GM18861 (cell line): Measurements from ENCODE around the gene SEMA3E.
"Not testable (repeated sequence)": the region's sequence is repeated elsewhere in the genome, so short reads cannot be mapped to it uniquely, and the experiment has no call there.

Experiments
- ATAC-seq: cut with Tn5 transposase; IDR thresholded peaks from one replicate; pipeline ENCODE4 v1.9.1; 2021; ENCODE audit not compliant: unreplicated experiment

SEMA3E gene

DNA sequence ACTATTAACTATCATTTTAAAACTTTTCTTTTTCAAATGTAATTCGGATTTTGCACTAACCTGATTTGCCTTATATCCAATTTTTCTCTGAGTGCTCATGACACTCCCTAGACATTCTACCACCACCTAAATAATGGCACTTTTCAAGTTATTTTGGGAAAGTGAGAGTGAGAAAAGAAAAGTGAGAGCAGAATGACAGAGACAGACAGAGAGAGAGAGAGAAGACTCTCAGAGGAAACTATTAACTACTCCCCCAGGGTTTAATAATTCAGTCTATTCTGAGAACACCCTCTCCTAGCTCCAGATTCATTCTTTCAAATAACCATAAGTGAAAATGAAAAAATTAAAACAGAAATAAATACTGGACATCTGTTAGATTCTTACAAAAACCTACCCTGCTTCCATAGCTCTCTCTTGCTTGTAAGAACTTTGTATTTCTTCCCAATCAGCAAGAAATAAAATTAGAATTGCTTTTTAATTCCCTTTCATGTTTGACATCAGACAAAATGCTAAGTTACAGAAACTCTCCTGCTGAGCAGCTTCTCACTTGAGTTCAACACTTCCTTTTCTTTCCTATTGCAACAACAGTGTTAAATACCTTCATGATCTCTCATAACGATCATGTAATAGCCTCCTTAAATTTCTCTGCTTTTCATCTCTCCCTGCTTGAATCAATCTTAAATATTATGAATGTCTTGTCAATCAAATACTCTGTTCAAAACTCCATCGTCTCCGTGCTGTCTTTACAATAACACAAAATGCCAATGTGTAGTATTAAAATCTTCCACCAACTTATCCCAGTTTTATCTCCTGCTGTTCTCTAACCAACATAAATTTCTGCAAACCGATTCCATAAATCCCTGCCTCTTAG lies 191.7 kb downstream of the SEMA3E start:
- no peak for ATAC-seq

- no peak for ATAC-seq
Measured at GRCh38 chr7:83456413-83456812, 192.5 kb downstream of the SEMA3E start.

GRCh38 chr7:83455612-83456011 lies 193.3 kb downstream of the SEMA3E start:
- no peak for ATAC-seq

DNA sequence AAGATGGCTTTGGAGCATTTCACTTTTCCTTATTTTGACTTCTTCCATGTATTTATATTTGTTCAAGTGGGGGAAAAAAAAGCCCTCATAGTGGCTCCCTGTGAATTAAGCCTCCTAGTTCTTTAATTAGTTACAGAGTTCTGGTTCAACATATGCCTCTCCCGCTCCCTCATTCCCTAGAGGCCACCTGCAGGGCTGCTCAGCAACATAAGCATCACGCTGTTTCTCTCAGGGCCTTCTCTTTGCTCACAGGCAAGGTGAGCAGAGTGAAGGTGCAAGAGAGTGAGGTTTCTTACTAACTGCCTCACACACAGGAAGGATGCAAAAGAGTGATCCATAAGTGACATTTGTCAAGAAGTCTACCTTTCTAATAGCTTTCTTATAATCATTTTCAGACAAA lies 196.7 kb downstream of the SEMA3E start:
- no peak for ATAC-seq

DNA sequence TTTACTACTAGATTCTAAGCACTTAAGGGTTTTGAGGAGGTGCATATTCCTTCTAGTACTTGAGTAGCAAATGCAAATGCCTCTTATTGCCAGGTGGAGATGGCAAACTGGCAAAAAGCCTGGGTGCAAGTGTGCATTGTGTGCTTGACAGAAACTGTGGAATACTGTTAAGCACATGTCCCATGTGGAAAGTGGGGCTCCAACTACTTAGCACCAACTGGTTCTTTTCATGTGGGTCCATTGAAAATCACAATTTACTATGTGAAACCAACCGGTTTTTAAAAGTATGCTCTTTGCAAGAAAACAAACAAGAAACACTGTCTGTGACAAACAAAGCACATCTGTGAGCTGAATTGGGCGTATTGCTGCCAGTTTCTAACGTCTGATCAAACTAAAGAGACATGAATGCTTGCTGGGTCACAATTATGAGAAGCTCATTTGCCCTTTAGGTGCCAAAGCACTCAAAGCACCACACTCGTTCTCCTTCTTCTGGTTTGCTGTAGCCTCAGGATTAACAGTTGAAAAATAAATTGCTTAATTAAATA lies 197.4 kb downstream of the SEMA3E start:
- no peak for ATAC-seq

DNA sequence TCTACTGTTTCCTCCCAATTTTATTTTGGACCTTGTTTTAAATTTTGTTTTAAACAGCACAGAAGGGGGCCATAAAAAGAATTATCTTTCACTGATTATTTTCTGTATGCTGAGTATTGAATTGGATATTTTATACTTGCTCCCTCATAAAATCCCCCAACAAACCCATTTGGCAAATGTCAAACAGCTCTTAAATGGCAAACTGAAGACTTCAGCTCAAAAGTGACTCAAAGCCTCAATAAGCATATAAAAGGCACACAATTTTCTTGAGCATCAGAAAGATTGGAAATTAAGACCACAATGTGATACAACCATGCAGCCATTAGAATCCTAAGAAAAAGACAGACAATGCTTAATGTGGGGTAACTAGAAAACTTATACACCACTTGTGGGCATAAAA lies 199.2 kb downstream of the SEMA3E start:
- ATAC-seq = no peak

- no peak for ATAC-seq
Measured at GRCh38 chr7:83447681-83448080, 201.3 kb downstream of the SEMA3E start.

- ATAC-seq = no peak
Measured at GRCh38 chr7:83446102-83446669, 202.8 kb downstream of the SEMA3E start.

DNA sequence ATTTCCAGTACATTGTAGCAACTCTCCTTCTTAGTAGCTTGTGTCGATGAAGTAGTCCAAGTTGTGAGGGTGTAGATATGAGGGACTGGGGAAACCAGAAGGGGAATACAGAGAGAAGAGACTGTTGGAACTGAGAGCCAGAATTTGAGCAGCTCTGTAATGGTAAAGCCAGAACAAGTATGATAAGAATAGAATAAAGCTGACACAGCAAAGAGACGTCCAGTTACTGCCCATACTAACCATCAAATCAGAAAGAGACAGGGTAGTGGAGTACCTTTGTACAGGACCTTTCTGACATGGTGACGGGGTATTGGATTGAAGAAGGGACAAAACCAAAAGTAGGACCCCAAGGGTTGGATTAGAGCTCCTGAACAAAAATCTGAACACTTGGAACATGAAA lies 206.0 kb downstream of the SEMA3E start:
- no peak for ATAC-seq

DNA sequence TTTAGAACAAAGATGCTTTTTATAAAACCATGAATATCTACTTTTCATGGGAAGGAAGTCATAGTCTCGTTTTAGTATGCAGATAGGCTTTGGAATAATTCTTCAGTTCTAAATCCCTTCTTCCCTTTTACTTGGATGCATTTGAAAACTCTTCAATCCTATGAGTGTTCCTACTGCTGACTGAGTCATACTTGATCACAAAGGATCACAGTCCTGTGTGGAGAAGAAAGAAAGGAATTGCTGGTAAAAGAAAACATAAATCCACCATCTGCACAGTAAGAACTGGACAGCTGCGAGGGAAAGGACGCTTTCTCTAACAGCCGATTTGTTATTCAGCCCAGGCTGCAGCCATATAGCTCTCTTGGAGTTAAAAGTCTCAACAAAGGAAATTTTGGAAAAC lies 209.9 kb downstream of the SEMA3E start:
- no peak for ATAC-seq

- not testable (repeated sequence) for ATAC-seq
Measured at GRCh38 chr7:83430289-83430688, 218.7 kb downstream of the SEMA3E start.

GRCh38 chr7:83429493-83429892 lies 219.4 kb downstream of the SEMA3E start:
- no peak for ATAC-seq

- ATAC-seq = no peak
Measured at GRCh38 chr7:83427884-83428283, 221.1 kb downstream of the SEMA3E start.

DNA sequence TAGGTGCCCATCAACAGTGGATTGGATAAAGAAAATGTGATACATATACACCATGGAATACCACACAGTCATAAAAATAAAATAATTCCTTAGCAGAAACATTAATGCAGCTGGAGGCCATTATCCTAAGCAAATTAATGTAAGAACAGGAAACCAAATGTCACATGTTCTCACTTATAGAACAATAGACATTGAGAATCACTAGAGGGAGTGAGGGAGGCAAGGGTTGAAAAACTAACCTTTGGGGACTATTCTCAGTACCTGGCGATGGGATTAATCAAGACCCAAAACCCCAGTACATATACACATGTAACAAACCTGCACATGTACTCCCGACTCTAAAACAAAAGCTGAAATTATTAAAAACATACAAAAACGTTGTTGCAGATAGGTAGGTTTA lies 222.6 kb downstream of the SEMA3E start:
- ATAC-seq = no peak

DNA sequence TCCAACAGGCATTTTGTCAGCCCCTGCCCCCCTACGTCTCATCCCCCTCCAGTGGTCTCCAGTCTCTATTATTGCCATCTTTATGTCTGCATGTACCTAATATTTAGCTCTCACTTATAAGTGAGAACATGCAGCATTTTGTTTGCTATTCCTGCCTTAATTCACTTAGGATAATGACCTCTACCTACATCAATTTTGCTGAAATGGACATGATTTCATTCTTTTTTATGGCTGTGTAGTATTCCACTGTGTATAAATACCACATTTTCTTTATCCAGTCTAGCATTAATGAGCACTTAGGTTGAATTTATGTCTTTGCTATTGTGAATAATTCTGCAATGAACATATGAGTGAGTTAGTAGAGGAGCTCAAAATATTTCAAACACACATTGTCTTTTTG lies 229.9 kb downstream of the SEMA3E start:
- no peak for ATAC-seq

DNA sequence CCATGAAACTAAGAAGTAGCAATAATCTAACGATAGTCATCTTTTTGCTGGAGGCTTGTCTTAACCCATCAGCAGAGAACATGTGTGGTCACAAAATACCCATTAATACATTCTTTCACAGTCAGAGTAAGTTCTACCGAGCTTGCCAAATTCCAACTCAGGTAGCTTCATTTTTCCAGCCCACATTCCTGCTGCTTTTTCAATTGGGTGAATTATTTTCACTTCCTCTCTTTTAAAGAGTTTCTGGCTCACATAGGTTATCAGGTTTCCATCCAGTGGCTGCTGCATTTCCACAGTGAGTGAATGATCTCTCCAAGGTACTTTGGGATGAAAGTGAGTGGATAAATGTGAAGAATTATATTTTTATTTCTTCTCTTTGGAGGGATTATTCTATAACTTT lies 233.1 kb downstream of the SEMA3E start:
- no peak for ATAC-seq

DNA sequence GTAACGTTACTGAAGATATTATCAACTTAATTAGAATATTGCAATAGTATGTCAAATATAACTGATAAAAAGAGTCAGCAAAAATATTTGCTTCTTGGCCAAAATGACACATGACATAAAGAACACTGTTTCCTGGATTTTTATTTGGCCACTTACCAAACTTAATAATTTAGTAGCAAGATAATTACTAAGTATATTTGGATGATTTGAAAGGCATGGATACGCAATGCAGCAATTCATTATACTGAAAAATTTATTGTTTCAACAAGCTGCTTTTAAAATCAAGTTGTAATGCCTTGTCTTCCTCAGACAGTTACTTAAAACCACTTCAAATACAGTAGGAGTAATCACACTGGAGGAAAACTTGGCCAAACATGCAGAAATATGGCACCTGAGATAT lies 234.0 kb downstream of the SEMA3E start:
- no peak for ATAC-seq

GRCh38 chr7:83413831-83414230 lies 235.1 kb downstream of the SEMA3E start:
- no peak for ATAC-seq

DNA sequence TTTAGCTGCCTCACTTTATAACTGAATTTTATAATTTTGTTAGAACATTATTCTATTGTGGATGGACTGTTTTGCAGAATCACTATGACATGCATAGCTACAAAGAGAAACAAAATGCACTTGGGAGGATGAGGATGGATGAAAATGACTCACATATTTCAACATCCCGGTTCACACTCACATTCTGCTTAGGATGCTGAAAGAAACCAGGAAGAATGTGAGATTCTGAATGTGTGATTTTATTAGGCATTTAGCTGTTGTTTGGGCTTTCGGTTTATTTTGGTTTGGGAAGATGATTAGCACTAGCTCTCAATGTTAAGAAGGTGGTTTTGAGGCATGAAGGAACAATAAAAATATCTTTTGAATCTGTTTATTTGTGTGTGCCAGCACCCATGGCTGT lies 235.5 kb downstream of the SEMA3E start:
- ATAC-seq = no peak

DNA sequence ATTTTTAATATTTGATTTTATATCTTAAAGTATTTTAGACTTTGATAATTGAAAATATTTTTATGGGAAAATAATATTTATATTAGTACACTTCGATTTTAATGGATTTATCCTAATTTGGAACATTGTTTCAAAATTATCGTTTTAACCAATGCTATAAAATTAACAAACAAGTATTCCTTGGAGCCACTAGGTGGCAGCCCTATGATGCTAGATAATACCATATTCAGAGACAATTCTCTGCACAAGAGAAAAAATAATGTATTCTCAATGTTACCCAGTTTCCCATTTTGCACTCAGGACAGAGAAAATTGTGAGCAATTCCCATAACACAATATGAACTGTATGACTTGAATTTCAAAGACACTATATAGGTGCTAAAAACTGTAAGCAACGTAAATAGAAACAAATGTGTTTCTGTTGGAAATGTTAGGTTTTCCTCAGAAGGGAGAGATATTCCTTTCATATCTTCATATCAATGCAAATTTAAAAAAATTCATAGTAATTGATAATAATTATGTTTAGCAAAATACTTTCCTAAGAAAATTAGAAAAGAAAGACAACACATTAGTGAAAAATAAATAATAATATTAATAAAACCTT lies 237.8 kb downstream of the SEMA3E start:
- peak; percentile 71 for ATAC-seq

DNA sequence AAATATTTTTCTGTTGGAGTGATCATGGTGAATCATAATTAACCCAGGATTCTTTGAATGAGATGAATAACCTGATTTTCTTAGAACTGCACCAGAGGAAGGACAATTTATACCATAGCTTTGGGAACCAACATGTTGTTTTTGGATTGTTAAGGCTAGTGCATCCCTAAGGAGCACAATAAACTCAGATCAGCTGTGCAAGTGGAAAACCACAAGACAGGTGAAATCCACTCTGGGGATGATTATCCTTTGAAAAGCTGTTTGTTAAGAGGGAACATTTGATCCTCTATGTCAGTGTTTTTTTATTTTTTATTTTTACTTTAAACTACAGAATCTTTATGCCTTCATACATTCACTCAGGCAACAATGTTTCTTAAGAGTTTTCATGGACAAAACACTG lies 254.2 kb downstream of the SEMA3E start:
- no peak for ATAC-seq

DNA sequence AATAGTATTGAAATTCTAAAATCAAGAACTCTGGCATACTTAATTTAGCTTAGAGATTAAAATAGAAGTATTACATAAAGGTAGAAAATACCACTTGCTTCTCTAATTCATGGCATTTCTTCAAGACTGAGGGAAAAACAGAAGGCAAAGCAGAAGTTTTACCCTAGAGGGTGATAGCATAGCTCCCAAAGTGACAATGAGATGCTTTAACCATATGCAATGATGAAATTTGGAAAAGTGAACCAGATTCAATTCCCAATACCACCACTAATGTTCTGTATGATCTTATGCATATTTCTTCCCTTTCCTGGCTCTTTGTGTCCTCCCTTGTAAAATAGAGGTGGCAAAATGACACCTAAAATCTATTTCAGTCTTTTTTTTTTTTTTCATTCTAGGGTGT lies 260.5 kb downstream of the SEMA3E start:
- no peak for ATAC-seq
